H1 (cell line): ENCODE data around the gene KCNQ2. TPM values are rescaled to one million over a fixed set of nuclear protein-coding genes. Genes with fewer than 3 reads are reported as not detected.
A peak's percentile ranks its signal among the peaks of the same experiment; 100 is the strongest.

Experiments used
- CTCF ChIA-PET: fragments of 300-600 bp; sonication (Branson Sonifier 250); formaldehyde crosslinking; loops from one replicate; lab custom pipeline; 2021; ENCODE audit not compliant: partially characterized antibody; lab: Charles Lee
- POLR2A ChIA-PET: fragments of 300-600 bp; sonication (Branson Sonifier 250); formaldehyde crosslinking; loops from one replicate; lab custom pipeline; 2021; ENCODE audit warnings: inconsistent platforms; ENCODE audit not compliant: partially characterized antibody; lab: Charles Lee
- DNase-seq, 2 experiments: peaks; one replicate each; pipeline versions ENCODE4 v3.0.0 to v3.0.0-alpha.2; 2010 to 2022; ENCODE audit warnings: low spot score in 2 of 2, low read depth in 1 of 2, mixed read lengths in 1 of 2
- FAIRE-seq: peaks from 2 replicates; lab custom pipeline; 2011; peaks lifted over from hg19 to GRCh38; lab: Jason Lieb, UNC
- H2AFZ ChIP-seq: 2 replicates; pipeline ENCODE4 v1.8.1; 2012; ENCODE audit warnings: low read length, inconsistent platforms
- H2AK5ac ChIP-seq: 2 replicates; pipeline ENCODE4 v1.6.1; 2013; ENCODE audit warnings: low read depth, low read length
- H2BK120ac ChIP-seq: replicated peaks from 2 replicates; pipeline ENCODE3; 2013; ENCODE audit warnings: low read depth, low read length, inconsistent platforms
- H2BK12ac ChIP-seq: 2 replicates; pipeline ENCODE4 v1.6.1; 2013; ENCODE audit warnings: low read depth, low read length
- H2BK15ac ChIP-seq: 2 replicates; pipeline ENCODE4 v1.6.1; 2013; ENCODE audit warnings: low read length
- H2BK20ac ChIP-seq: 2 replicates; pipeline ENCODE4 v1.6.1; 2013; ENCODE audit warnings: low read length
- H2BK5ac ChIP-seq: 2 replicates; pipeline ENCODE4 v1.6.1; 2013; ENCODE audit warnings: low read depth, low read length
- H3K14ac ChIP-seq: 2 replicates; pipeline ENCODE4 v1.6.1; 2013; ENCODE audit warnings: inconsistent platforms; ENCODE audit not compliant: insufficient read length
- H3K18ac ChIP-seq: 2 replicates; pipeline ENCODE4 v1.6.1; 2013; ENCODE audit warnings: low read length; ENCODE audit errors: extremely low read depth
- H3K23ac ChIP-seq: 2 replicates; pipeline ENCODE4 v1.6.1; 2013; ENCODE audit warnings: inconsistent platforms; ENCODE audit not compliant: insufficient read length
- H3K23me2 ChIP-seq: 2 replicates; pipeline ENCODE4 v1.6.1; 2013; ENCODE audit warnings: low read depth, low read length
- H3K27ac ChIP-seq: 2 replicates; pipeline ENCODE4 v1.6.1; 2011; ENCODE audit warnings: low read depth, low read length, inconsistent platforms
- H3K27me3 ChIP-seq, 4 experiments: replicated peaks in 1 of 4; 1 replicate in 1 of 4; 2 replicates in 3 of 4; pipeline versions ENCODE4 v1.6.1 to v1.8.1; 2011 to 2013; ENCODE audit warnings: low read length in 3 of 4, mild to moderate bottlenecking in 3 of 4, inconsistent platforms in 2 of 4, mixed read lengths in 2 of 4, moderate library complexity in 1 of 4; ENCODE audit not compliant: control insufficient read depth in 3 of 4, insufficient read depth in 3 of 4; ENCODE audit errors: extremely low read depth in 1 of 4
- H3K36me3 ChIP-seq, 4 experiments: 2 replicates each; pipeline versions ENCODE4 v1.6.1 to v1.8.1; 2011 to 2013; ENCODE audit warnings: mild to moderate bottlenecking in 4 of 4, low read length in 3 of 4, moderate library complexity in 2 of 4, control low read depth in 1 of 4, inconsistent platforms in 1 of 4; ENCODE audit not compliant: insufficient read depth in 4 of 4, control insufficient read depth in 2 of 4
- H3K4ac ChIP-seq: replicated peaks from 2 replicates; pipeline ENCODE3; 2013; ENCODE audit warnings: low read length, low read depth, mixed read lengths, inconsistent platforms; ENCODE audit not compliant: insufficient read length
- H3K4me1 ChIP-seq, 4 experiments: replicated peaks in 1 of 4; 1 replicate in 1 of 4; 2 replicates in 3 of 4; pipeline versions ENCODE4 v1.6.1 to v1.8.1; 2011 to 2013; ENCODE audit warnings: low read length in 3 of 4, inconsistent platforms in 2 of 4, mixed read lengths in 1 of 4; ENCODE audit not compliant: insufficient read depth in 4 of 4, control insufficient read depth in 3 of 4
- H3K4me2 ChIP-seq, 2 experiments: 2 replicates each; pipeline versions ENCODE4 v1.6.1 to v1.8.1; 2011 to 2013; ENCODE audit warnings: low read depth in 2 of 2, low read length in 2 of 2, control low read depth in 1 of 2, inconsistent platforms in 1 of 2, mild to moderate bottlenecking in 1 of 2; ENCODE audit not compliant: insufficient read depth in 1 of 2
- H3K4me3 ChIP-seq, 4 experiments: fragments of 200-600, 300-600 bp in 1 of 4; sonication (generic), shearing (Covaris generic), sonication (Bioruptor Twin) in 1 of 4; 2 replicates each; pipeline versions ENCODE4 v1.5.1 to v1.8.1; 2011 to 2016; ENCODE audit warnings: low read length in 4 of 4, low read depth in 3 of 4, control low read depth in 2 of 4, inconsistent platforms in 2 of 4, mild to moderate bottlenecking in 2 of 4, mixed read lengths in 1 of 4, moderate library complexity in 1 of 4; ENCODE audit not compliant: insufficient read depth in 2 of 4; ENCODE audit errors: extremely low read depth in 1 of 4
- H3K56ac ChIP-seq: replicated peaks from 2 replicates; pipeline ENCODE3; 2013; ENCODE audit warnings: low read depth, mild to moderate bottlenecking, mixed read lengths, low read length, inconsistent platforms; ENCODE audit not compliant: insufficient read length
- H3K79me1 ChIP-seq: 2 replicates; pipeline ENCODE4 v1.6.1; 2013; ENCODE audit warnings: low read depth, low read length, control low read depth
- H3K79me2 ChIP-seq, 2 experiments: 2 replicates each; pipeline versions ENCODE4 v1.6.1 to v1.8.1; 2012 to 2013; ENCODE audit warnings: low read length in 2 of 2, mild to moderate bottlenecking in 2 of 2, inconsistent platforms in 1 of 2; ENCODE audit not compliant: insufficient read depth in 2 of 2, control insufficient read depth in 1 of 2
- H3K9ac ChIP-seq, 4 experiments: replicated peaks in 1 of 4; 1 replicate in 1 of 4; 2 replicates in 3 of 4; pipeline versions ENCODE4 v1.6.1 to v1.8.1; 2011 to 2013; ENCODE audit warnings: low read depth in 3 of 4, low read length in 3 of 4, control low read depth in 2 of 4, mild to moderate bottlenecking in 2 of 4, moderate library complexity in 2 of 4, inconsistent platforms in 1 of 4; ENCODE audit errors: extremely low read depth in 1 of 4
- H3K9me3 ChIP-seq, 2 experiments: 2 replicates each; pipeline versions ENCODE4 v1.6.1 to v1.8.1; 2012 to 2013; ENCODE audit warnings: mild to moderate bottlenecking in 2 of 2, moderate library complexity in 2 of 2, control low read depth in 1 of 2, inconsistent platforms in 1 of 2, low read depth in 1 of 2, low read length in 1 of 2, mixed read lengths in 1 of 2; ENCODE audit not compliant: insufficient read depth in 2 of 2
- H4K20me1 ChIP-seq, 2 experiments: replicated peaks in 1 of 2; 2 replicates each; pipeline versions ENCODE3 to v1.8.1; 2011 to 2013; ENCODE audit warnings: inconsistent platforms in 2 of 2, low read length in 2 of 2, mild to moderate bottlenecking in 1 of 2; ENCODE audit not compliant: insufficient read depth in 2 of 2, control insufficient read depth in 1 of 2
- H4K5ac ChIP-seq: 2 replicates; pipeline ENCODE4 v1.6.1; 2013; ENCODE audit warnings: low read length, low read depth, mixed read lengths, inconsistent platforms; ENCODE audit not compliant: insufficient read length
- H4K8ac ChIP-seq: 2 replicates; pipeline ENCODE4 v1.8.0; 2013; ENCODE audit warnings: mild to moderate bottlenecking, moderate library complexity, low read length, inconsistent platforms; ENCODE audit not compliant: insufficient read depth; ENCODE audit errors: extremely low read depth
- H4K91ac ChIP-seq: replicated peaks from 2 replicates; pipeline ENCODE3; 2013; ENCODE audit warnings: low read length, mixed read lengths, inconsistent platforms; ENCODE audit not compliant: insufficient read length
- BRCA1 ChIP-seq: IDR thresholded peaks from 2 replicates; pipeline ENCODE4 v1.6.1; 2012; ENCODE audit warnings: low read depth, low read length, improper control_type of control experiment
- CHD2 ChIP-seq: IDR thresholded peaks from 2 replicates; pipeline ENCODE4 v1.6.1; 2012; ENCODE audit warnings: low read length, improper control_type of control experiment
- CREB1 ChIP-seq: IDR thresholded peaks from 2 replicates; pipeline ENCODE4 v1.6.1; 2012; ENCODE audit warnings: inconsistent platforms
- HDAC2 ChIP-seq, 2 experiments: fragments of 300-600 bp in 1 of 2; sonication (generic) in 1 of 2; IDR thresholded peaks; 2 replicates each; pipeline ENCODE4 v1.6.1; 2011 to 2012; ENCODE audit warnings: low read depth in 2 of 2, low read length in 2 of 2, mild to moderate bottlenecking in 2 of 2, moderate library complexity in 2 of 2, borderline replicate concordance in 1 of 2, inconsistent platforms in 1 of 2
- JUND ChIP-seq: IDR thresholded peaks from 2 replicates; pipeline ENCODE4 v1.6.1; 2011; ENCODE audit warnings: mild to moderate bottlenecking, improper control_type of control experiment, low read length
- RFX5 ChIP-seq: IDR thresholded peaks from 2 replicates; pipeline ENCODE4 v1.6.1; 2011; ENCODE audit warnings: low read depth, low read length, improper control_type of control experiment, borderline replicate concordance
- RNF2 ChIP-seq: fragments of 200-900, 300-1000 bp; sonication (generic); IDR thresholded peaks from 2 replicates; pipeline ENCODE4 v1.7.1; 2016; ENCODE audit warnings: borderline replicate concordance, low read depth, mild to moderate bottlenecking, antibody characterized with exemption, low read length; ENCODE audit not compliant: poor library complexity, severe bottlenecking; ENCODE audit errors: missing control alignments
- SIN3A ChIP-seq, 2 experiments: IDR thresholded peaks in 1 of 2; conservative IDR thresholded peaks in 1 of 2; 2 replicates each; pipeline ENCODE4 v1.6.1; 2011 to 2012; ENCODE audit warnings: low read length in 2 of 2, improper control_type of control experiment in 1 of 2, low read depth in 1 of 2, mild to moderate bottlenecking in 1 of 2
- SIRT6 ChIP-seq: IDR thresholded peaks from one replicate; pipeline ENCODE4 v1.7.1; 2012; ENCODE audit warnings: low read length, inconsistent platforms
- SP1 ChIP-seq: IDR thresholded peaks from 2 replicates; pipeline ENCODE4 v1.6.1; 2011; ENCODE audit warnings: low read depth, low read length
- WGBS, 2 experiments: shearing (Covaris generic) in 1 of 2; methylation state at CpG; one replicate each; pipeline versions ENCODE4 v1.1.6 to v1.1.7; 2013 to 2015; ENCODE audit warnings: low lambda C conversion rate in 2 of 2, mixed read lengths in 2 of 2, inconsistent platforms in 1 of 2, low coverage in 1 of 2, missing lambda C conversion rate in 1 of 2; ENCODE audit not compliant: insufficient replicate concordance in 2 of 2, insufficient coverage in 1 of 2, insufficient read length in 1 of 2; ENCODE audit errors: extremely low coverage in 1 of 2, missing lambda C conversion rate in 1 of 2; 5-methylcytosine and 5-hydroxymethylcytosine counted together
- polyA plus RNA-seq, 7 experiments: library from polyadenylated mRNA; depleted of rRNA in 3 of 7; stranded (reverse) in 5 of 7; unstranded in 2 of 7; fragments of >200 nt in 5 of 7; fragments of 200-250 nt in 2 of 7; gene quantifications; 1 replicate in 5 of 7; 2 replicates in 1 of 7; 4 replicates in 1 of 7; pipeline versions ENCODE4 v1.2.1 to v1.2.3, GENCODE V29; 2011 to 2013; ENCODE audit warnings: missing spikeins in 2 of 7, mixed read lengths in 2 of 7
- total RNA-seq: library from RNA; stranded (reverse); fragmentation: NEBNext Ultra II Directional; extraction: Animal tissue kit (Norgen Biotek cat#: 25700); gene quantifications from 2 replicates; pipeline ENCODE4 v1.2.1, GENCODE V29; 2021
- TF ChIP-seq, protein P1 (sequence below): IDR thresholded peaks from 2 replicates; pipeline ENCODE4 v1.6.1; 2011; ENCODE audit warnings: low read length, improper control_type of control experiment

The KCNQ2 gene
- total and polyA plus RNA-seq, 2 of the 8 experiments (the other 6 are each of a cell fraction or from before 2014, with no cell fraction given): 82.6 to 243 TPM

DNA sequence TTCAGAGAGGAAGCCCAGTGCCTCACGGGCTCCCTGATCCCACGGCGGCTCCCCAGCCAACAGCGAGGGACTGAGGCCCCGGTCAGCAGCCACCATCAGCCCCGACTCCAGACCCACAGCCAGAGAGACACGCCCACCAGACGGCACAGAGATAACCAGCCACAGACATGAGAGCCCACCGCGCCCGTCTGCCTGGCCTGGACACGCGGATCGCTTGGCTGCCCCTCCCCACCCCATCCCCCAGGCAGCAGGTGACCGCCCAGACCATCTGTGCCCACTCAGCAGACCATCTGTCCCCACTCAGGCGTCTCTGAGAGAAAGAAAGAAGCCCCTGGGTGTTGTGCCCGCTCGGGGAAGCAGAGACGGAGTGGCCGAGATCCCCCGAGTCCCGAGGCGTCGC is 55.8 kb downstream of the KCNQ2 start:
- Histone ChIP-seq H3K4me1 (peaks cover 0 to 11% (median 1%) of the 10 kb centered on the region in 4 experiments; a peak in 5 of 7 replicates), H3K56ac (no peak overlapping the region), H3K23ac (no peak overlapping the region), H3K27ac (no peak overlapping the region), H2BK120ac (no peak overlapping the region), H4K91ac (no peak overlapping the region), H3K23me2 (no peaks in the 10 kb centered on the region), H2AK5ac (no peak overlapping the region), H3K9ac (no peak overlapping the region), H2BK15ac (peak overlapping the region; percentile 61; the same call in 1 of the 2 replicates), H2BK5ac (no peak overlapping the region), H3K18ac (no peak overlapping the region; the same call in 1 of the 2 replicates), H4K8ac (0 out of 2 replicates have a peak overlapping the region, but pooled peaks have one; percentile 38), H2BK20ac (no peak overlapping the region), H3K79me2 (no peaks in the 10 kb centered on the region), H3K27me3 (no peaks in the 10 kb centered on the region; a peak in 1 of 7 replicates), H3K4ac (no peak overlapping the region), H4K5ac (no peak overlapping the region), H2BK12ac (no peak overlapping the region), H3K14ac (no peak overlapping the region), H3K79me1 (no peaks in the 10 kb centered on the region), H4K20me1 (no peaks in the 10 kb centered on the region), H3K9me3 (no peaks in the 10 kb centered on the region), H3K4me2 (no peak overlapping the region), H3K36me3 (no peaks in the 10 kb centered on the region), H2AFZ (no peak overlapping the region), H3K4me3 (no peak overlapping the region)
- 93% methylated on average over 22 of the region's 24 CpGs; no CpG with 5 or more reads in 1 of the 2 experiments for WGBS, 2 experiments
- ChIA-PET POLR2A (interaction anchor here (0.5 kb wide), 1 partner anchor 92 kb away, joined by 4 read pairs; no protein-coding TSS in a partner anchor), CTCF (no interaction called here)
- FAIRE-seq: no peak
- DNase-seq: no peak
- TF ChIP-seq, protein P1, sequence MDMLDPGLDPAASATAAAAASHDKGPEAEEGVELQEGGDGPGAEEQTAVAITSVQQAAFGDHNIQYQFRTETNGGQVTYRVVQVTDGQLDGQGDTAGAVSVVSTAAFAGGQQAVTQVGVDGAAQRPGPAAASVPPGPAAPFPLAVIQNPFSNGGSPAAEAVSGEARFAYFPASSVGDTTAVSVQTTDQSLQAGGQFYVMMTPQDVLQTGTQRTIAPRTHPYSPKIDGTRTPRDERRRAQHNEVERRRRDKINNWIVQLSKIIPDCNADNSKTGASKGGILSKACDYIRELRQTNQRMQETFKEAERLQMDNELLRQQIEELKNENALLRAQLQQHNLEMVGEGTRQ: no peak
- TF ChIP-seq RFX5 (no peak), CHD2 (no peak), HDAC2 (IDR thresholded peaks at IDR 0.05; ENCODE audit: borderline replicate concordance in 1 of 2, low read depth in 2 of 2, low read length in 2 of 2) (no peak), SIRT6 (no peak), CREB1 (no peak), SIN3A (conservative IDR thresholded peaks at IDR 0.05 in 1 of 2, IDR thresholded peaks at IDR 0.05 in 1 of 2; ENCODE audit: low read depth in 1 of 2, low read length in 2 of 2) (no peak), RNF2 (no peak), JUND (no peak), BRCA1 (no peak), SP1 (no peak)
